NCI-H2081 (cell line): ENCODE measurements around the gene TNNT2.
A peak's percentile ranks its signal among the peaks of the same experiment; 100 is the strongest.

ENCODE experiments used
- DNase-seq, 2 experiments: peaks; one replicate each; lab custom pipeline; 2025; lab: John Stamatoyannopoulos, UW

The TNNT2 gene

DNA sequence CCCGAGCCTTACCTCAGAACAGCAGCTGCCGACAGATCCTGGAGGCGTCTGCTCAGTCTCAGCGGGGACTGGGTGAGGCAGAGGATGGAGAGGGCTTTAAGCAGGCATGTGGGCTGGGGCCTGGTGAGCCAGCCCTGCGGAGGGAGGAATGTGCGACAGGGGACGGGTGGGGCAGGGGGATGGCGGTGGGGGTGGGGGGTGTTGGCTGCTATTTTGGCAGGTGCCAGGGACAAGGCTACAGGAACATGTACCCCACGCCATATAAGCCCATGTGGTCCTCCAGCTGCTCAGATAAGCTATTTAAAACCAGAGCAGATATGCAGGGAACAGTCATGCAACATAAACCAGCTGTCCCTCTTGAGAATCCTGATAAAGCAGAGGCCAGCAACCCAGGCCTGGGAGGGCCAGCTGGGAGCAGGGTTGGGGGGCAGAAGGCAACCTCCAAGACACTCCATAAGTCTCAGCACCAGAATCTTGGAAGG, at the start of gene TNNT2:
TNNT2 (minus strand) TSS at position 70 of the 482 bp plus-strand sequence. CDS start 4,426 bp downstream, outside the sequence.
- DNase-seq: no peak

DNA sequence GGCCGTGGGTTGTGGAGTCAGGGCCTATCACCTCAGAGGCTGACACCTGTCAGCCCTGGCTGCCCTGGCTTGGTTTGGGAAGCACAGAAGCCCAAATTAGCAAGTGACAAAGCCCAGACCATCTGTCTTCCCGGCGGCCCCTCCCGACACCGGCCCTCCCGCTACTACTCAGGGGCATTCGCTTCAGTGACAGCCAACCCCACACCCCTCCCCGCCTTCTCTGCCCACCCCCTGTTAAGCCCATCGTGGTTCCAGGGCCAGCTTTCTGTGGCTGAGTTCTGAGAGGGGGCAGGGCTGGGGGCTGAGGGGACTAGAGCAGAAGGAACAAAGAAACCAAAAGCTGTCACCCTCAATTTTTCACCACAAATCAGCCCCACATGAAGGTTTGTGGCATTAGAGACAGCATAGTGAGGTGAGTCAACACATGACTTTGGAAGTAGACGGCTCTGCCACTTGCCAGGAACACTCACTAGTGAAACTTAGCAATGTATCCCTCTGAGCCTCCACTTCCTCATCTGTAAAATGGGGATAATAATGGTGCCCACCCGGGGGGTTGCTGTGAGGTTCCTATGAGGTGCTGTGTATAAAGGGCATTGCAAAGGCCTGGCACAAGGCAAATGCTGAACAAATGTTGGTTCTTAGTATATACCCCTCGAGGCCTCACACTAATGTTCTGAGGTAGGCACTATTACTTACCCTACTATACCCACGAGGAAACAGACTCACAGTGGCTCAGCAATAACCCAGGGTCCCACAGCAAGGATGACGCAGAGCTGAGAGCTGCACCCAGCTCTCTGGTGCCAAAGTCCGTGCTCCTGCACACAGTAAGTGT, 49.2 kb upstream of the TNNT2 start:
- no peak for DNase-seq

DNA sequence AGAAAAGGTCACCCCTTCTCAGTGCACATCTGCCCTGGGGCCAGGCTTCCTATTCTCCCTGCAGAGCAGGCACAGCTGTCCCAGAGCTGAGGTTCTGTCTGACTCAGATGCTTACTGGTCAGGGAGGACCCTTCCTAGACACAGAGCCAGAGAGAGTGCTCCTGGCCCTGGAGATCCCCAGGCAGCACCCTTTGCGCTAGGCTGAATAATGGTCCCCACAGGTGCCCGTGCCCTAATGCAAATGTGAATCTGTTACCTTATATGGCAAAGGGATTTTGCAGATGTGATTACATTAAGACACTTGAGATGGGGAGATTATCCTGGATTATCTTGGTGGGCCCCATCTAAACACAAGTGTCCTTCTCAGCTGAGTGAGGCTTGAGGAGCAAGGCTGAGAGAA, 46.7 kb upstream of the TNNT2 start:
- no peak for DNase-seq

DNA sequence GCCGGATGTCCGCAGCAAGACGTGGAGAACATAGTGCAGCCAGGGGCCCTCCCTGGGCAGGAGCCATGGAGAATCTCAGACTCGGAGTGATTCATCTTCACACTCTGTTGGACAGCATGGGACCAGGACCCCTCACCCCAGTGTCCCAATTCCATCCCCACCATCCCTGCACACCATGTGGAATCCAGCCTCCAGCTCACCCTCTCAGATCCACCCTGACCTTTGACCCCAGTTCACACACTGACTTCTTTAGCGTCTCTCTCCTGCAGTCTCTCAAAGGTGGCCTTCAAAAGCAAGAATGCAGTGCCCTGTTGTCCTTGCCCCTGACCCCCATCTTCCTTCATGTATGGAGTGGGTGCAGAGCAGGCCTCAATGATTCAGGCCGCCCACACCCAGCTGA, 46.2 kb upstream of the TNNT2 start:
- DNase-seq: no peak

DNA sequence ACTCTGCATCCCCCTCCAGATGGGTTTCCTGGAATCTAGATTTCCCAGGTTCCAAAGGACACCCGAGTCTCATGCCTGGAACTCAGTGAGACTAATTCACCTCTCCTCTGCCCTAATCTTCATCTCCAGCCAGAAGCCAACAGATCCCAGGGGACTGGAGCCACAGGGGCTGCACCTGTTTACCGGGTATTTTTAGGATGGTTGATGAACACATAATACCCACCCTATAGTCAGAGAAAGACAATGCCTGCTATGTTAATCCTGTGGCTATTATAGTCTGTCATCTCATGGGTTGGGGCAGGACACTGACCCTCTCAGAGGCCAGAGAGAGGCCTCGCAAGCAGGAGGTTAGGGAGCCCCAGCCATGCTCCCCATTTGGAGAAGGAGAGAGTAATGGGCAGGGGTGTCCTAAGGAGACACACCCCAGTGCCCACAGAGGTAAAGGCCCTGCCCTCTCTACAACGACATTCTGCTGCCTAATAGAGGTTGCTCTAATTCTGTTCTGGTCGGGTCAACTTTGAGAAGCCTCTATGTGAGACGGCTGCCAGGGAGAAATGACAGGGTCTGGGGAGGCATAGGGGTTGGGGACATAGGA, 45.1 kb upstream of the TNNT2 start:
- no peak for DNase-seq

DNA sequence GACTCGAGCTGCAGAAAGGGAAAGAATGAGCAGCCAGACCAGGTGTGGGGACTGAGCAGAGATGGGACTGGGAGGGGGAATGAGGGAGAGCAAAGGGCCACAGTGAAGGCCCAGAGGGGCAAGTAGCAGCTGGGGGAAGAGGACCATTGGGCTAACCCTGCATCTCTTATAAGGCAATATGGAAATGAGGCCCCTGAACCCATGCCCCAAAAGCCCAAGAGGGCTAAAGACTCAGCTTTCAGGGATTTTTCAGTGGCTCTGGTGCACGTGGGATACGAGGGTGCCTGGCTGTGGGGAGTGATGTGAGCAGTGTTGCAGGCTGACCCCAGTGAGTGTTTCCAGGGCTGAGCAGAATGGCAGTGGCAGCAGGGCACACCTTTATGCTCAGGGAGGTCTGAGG, 44.5 kb upstream of the TNNT2 start:
- no peak for DNase-seq

DNA sequence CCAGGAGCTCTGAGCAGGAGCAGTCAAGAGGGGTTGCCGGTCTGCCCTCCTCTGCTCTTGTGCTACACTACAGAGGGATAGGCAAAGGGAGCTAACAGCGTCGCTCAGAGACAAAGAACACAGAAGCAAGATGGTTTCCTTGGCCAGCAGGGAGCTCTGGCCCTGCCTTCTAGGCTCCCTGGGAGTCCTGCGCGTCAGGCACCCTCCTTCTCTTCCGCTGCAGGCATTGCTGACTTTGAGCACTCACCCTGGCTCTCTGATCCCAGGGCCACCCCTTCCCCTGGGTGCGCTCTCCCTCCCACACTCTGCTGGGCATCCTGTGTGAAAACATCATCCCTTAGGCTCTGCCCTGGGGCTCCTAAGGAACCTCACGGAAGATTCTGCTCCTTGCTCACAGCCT, 43.6 kb upstream of the TNNT2 start:
- no peak for DNase-seq

DNA sequence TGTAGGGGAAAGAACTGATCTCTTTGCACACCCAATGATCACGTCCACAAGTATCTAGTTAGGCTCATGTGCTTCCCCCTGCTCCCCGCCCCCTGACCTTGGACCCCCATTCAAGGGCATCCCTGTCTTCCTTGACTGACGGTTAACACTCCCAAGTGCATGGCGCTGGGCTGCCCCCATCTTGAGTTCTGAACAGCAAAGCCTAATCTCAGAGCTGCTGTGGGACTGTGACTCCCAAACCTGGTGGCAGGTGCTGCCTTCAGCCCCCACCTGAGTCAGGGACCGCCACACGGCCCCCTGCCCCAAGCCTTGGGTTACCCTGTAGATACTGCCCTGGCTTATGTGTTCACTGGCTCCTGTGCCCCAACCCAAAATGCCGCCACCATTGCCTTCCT, 43.1 kb upstream of the TNNT2 start:
- no peak for DNase-seq

DNA sequence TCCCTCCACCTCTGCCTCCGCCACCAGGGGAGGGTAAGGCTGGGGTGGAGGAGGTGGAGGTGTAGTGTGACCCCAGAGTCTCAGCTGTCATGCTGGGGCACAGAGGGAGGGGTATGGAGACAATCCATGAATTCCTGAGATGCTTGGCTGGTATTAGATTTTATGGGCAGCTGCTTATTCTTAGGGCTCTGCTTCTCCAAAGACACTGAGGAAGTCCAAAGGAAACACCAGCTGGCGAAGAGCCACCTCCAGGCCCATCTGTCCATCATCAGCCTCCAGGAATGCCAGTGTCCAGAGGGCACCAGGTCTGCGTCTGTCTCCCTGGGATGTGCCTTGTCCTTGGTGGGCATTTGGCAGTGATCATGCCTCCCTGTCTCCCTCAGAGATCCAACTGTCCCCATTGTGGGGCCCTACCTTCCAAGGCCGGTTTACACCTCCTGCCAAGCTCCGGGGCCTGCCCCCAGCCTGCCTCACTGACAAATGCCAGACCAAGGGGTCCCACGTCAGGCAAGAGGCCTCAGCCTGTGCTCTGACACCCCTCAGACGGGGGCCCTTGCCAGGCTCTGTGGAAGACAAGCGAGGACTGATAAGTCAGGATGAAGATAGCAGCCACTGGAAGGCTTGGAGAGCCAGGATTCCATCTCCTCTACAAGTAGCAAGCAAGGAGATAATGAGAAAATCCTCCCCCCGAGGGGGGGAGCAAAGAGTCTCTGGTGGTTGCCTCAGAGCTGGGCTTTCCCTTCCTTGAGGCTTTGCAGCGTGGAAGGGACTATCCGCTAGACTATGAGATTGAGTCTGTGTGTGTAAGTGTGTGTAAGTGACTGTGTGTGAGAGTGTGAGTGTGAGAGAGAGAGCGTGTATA, 42.5 kb upstream of the TNNT2 start:
- DNase-seq: no peak

DNA sequence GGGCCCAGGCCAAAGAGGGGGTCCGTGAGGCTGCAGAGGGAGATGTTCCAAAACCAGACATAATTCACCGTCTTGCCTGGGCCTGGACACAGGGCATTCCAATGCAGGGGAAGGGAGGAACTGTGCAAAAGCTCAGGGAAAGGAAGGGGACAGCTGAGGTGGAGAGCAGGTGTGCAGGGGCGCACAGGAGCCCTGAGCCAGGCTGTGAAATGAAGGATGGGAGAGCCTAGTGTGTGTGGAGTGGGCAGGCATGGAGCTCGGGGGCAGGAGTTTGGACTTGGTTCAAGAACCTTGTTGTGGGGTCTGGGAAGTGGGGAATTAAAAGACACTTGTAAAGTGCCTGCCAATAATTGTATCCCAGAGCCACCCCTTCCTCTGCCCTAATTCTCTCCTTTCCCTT, 41.8 kb upstream of the TNNT2 start:
- DNase-seq: no peak

DNA sequence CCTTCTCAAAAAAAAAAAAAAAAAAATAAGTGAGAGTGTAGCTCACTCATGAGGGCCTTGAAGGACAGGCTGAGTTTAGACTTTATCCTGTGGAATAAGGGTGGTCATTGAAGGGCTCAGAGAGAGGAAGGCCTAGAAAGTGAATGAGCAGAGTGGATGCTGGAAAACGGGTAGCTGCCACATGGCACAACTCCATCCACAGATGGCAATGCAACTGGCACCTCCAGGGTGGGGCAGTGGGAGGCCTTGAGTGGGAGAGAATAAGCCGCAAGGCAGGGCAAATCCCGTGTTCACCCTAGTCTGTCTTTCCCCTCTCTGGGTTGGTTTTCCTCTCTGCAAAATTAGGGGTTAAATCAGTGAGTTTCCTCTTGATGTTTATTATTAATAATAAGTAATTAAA, 41.0 kb upstream of the TNNT2 start:
- DNase-seq: no peak

DNA sequence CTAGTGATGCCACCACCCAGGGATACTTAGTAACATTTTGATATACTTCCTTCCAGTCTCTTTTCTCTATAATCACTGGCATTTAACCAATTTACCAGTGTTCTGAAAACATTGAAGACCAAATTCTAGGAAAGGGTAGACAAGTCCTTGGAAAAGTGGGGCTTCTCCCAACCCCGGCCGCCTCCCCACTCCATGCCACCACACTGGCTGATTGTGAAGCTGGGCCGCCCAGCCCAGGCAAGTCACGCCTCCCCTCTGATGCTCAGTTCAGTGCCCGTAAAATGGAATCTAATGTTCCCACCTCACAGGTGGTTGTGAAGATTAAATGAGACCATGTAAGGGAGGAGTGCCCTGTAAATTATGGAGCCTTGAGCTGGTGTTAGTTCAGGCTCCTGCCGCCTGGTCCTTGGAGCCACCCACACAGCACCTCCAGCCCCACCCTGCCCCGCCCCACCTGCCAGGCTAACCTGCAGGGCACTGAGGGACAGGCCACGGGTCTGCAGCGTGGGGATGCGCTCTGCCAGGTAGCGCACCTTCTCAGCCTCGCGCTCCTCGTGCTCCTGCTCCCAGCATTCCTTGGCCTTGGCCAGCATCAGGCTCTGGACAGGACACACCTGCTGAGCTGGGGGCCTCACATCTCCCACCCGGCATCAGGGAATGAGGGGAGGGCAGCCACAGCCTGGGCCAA, 36.7 kb upstream of the TNNT2 start:
- DNase-seq: no peak

DNA sequence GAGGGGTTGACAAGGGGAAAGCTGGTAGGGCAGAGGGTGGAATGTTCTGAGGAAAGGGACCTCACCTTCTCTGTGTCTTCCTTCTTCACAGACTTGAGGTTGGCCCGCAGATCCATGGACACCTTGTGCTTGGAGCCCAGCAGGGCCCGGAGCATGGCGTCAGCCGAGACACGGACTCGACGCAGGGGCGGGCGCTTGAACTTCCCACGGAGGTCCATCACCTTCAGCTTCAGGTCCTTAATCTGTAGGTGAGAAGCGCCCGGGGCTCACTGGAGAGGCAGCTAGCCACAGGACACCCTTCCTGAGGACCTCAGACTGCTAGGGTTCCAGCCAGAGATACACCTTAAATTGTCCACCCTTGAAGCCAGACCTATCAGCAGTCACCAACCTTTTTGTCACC, 33.8 kb upstream of the TNNT2 start:
- DNase-seq: no peak

DNA sequence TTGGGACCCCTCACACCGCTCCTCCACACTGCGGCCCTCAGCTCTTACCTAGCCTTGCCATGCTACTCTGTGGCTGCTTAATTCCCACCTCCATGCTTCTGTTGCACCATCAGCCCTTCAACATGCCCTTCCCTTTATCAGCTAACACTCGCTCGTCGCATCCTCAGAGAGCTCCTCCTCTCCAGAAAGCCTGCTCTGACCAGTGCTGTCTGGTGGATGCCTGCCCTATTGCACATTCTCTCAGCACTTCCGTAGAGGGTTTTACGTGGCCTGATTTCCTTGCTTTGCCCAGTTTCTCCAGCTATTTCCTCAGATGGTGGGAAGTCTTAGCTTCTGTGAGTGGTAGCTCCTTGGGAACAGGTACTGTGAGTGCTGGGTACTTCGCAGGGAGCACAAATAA, 32.0 kb upstream of the TNNT2 start:
- DNase-seq: no peak

DNA sequence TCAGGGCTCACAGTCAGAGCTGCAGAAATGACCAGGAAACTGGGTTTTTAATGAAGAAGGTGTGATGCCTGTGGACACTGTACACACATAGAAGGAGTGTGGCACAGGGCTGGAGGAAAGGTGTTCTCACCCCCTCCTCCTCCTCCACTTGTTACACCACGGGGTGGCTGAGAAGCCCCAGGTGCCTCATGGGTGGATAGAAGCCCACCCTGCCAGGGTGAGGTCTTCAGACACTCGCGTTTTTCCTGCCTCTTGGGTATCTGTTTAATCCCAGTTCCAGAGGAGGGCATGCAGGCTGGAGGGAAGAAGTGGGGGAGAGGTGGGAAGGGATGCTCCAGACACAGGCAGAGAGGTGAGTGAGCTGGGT, 31.3 kb upstream of the TNNT2 start:
- DNase-seq: no peak

DNA sequence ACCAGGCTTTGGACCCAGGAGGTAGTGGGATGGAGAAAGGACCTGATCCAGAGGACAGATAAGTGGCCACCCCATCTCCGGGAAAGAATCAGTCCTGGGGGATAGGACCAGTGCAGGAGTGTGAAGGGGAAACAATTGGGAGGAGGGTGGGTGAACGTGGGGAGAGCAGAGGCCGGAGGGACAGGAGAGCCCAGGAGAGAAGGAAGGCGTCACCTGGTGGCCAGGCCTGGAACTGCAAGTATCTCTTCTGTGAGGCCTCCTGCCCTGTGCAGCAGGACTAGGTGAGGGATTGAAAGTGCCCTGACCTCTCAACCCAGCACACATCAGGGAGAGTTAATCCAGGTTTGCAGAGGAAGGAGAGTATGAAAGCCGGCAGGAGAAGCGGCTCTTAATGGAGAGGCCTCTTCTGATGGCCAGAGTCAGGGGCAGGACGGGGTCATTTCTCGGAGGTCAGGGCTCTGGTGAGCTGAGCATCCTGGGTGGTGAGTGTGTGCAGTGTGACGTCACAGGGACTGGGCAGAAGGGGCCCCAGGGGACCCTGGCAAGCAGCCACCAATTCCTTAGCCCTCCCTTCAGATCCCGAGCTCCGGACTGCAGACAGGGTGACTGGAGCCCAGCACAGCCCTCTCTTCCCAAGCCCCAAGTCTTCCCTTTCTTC, 30.8 kb upstream of the TNNT2 start:
- peak; percentile 72 to 74 for DNase-seq

DNA sequence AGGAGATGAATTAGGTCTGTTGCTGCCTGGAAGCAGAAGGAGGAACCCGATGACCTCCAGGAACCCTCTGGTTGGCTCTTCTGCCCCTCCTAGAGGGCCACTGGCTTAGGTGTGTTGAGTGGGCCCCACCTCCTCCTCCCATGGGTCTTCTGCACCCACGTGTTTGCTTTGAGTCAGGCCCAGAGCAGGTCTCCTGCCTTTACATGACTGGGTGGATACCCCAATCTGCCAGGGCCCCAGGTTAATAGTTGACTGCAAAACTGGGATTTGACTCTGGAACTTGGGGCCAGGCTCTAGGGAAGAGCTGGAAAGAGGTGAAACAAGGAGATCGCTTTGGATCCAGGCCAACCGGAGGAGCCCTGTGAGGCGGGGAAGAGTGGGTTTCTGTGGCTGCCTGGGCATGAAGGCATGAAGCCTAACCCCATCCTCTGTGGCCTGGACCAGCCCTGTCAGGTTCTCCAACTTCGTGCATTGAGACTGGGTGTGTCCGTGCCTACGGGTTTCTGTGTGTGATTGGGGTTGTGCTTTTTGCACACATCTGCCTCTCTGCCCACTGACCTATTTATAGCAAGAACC, 29.4 kb upstream of the TNNT2 start:
- DNase-seq: no peak

DNA sequence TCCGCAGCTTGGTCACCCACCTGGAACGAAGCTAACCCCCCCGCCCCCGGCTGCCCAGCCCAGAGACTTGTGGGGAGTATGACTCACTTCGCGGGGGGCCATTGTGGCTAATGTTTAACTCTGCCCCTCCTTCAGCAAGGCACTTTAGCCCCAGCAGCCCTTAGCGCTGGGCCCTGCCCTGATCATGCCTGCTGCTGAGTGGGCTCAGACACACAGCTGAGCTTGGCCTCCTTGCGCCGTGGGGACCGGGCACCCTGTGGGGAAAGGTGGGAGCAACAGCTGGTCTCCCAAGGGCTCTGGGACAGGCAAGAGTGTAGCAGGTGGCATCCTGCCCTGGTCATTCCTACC, 28.0 kb upstream of the TNNT2 start:
- DNase-seq: no peak

DNA sequence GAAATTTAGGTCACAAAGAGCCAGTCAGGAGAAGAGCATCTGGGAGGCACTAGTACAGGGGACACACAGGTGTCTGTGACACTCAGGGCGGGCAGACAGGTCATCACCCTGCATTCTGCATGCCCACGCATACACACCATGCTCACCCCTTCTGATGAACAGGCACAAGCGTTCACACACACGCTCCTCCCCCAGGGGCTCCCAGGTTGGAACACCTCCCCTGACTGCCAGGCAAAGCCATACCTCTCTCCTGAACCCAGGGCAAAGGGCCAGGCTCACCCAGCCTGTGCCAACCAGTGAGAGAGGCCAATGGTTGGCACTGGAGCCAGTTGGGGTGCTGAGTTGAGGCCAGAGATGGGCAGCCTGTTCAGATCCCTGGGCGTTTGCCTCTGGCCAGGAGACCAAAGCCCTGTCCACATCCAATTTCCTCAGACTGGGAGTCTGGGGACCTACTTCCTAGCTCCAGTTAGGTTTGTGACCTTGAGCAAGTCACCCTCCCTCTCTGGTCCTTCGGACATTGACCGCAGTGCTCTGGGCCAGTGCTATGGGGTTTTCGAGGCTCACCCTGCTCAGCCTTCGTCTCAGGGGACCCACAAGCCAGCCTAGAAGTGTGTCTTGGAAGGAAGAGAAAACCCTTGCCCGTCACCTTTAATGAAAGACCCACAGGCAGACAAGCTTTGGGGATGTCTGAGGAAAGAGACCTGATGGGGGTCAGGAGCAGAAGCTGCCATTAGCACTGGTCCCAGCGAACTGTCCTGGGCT, 27.4 kb upstream of the TNNT2 start:
- DNase-seq: no peak

DNA sequence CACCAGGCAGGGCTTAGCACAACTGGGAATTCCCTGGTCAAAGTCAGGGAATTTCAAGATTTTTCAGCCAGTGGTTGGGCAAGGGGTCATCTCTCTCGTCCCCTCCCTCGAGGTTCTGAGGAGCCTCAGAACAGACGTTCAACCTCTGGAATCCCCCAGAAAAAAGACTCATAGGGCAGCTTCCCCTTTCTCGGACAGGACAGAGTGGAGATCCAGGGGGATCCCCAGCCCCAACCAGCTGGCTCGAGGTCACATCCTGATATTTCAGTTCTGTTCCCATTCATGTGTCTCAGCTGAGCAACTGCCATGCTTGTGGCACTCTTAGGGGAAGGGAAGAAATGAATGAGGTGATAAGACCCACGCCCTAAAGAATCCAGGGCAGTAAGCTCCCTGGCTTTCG, 26.6 kb upstream of the TNNT2 start:
- no peak for DNase-seq

DNA sequence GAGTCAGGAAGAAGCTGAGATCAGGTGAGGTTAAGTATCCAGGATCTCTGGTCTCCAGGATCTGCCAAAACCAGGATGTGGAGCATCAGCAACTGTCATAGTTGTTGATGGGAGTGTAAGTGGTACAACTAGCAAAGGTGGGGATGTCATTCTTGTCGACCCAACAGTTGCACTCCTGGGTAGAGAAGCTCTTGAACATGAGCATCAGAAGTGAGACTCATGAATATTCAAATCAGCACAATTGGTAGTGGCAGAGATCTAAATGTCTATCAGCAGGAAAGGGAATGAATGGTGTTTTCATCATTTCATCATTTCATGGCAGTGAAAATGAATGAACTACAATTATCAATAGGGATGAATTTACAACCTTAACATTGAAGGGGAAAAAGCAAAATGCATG, 25.9 kb upstream of the TNNT2 start:
- no peak for DNase-seq
